Activated naive CD8-positive, alpha-beta T cell treated with anti-CD3 and anti-CD28 coated beads, Interleukin-2, amount 50 U/mL, for 16 hours (primary cell): Measurements from ENCODE around the gene EFS.
"Not testable (repeated sequence)": the region's sequence is repeated elsewhere in the genome, so short reads cannot be mapped to it uniquely, and the experiment has no call there.

Experiments used
- DNase-seq: peaks from one replicate; pipeline ENCODE4 v3.0.0-alpha.2; 2020; ENCODE audit warnings: low read depth, low spot score

Gene EFS

GRCh38 chr14:23326491-23327332 is 38.3 kb downstream of the EFS start:
- no peak for DNase-seq

- not testable (repeated sequence) for DNase-seq
Measured at GRCh38 chr14:23325746-23326145, 39.2 kb downstream of the EFS start.

GRCh38 chr14:23324993-23325392 is 40.0 kb downstream of the EFS start:
- DNase-seq: no peak

GRCh38 chr14:23324455-23324846 is 40.5 kb downstream of the EFS start:
- DNase-seq: no peak

GRCh38 chr14:23323838-23324454 is 41.0 kb downstream of the EFS start:
- no peak for DNase-seq

GRCh38 chr14:23322568-23323517 is 42.1 kb downstream of the EFS start:
- no peak for DNase-seq

- DNase-seq: no peak
Measured at GRCh38 chr14:23321572-23322547, 43.1 kb downstream of the EFS start.

- DNase-seq: peak; percentile 95
Measured at GRCh38 chr14:23320584-23321571, 44.1 kb downstream of the EFS start, which contains the start of gene PABPN1. TSS of gene PABPN1 (plus strand) at chr14:23321457. CDS start at chr14:23321470, 13 bp downstream.

- DNase-seq: no peak
Measured at GRCh38 chr14:23319746-23320583, 45.0 kb downstream of the EFS start.

- no peak for DNase-seq
Measured at GRCh38 chr14:23316300-23316699, 48.7 kb downstream of the EFS start.

GRCh38 chr14:23310546-23310945 is 54.4 kb downstream of the EFS start:
- DNase-seq: no peak

GRCh38 chr14:23308721-23309445 is 56.1 kb downstream of the EFS start:
- no peak for DNase-seq

- no peak for DNase-seq
Measured at GRCh38 chr14:23307687-23308644, 57.0 kb downstream of the EFS start.

- no peak for DNase-seq
Measured at GRCh38 chr14:23307146-23307530, 57.8 kb downstream of the EFS start.

- DNase-seq: no peak
Measured at GRCh38 chr14:23306412-23307145, 58.4 kb downstream of the EFS start, which contains the start of gene BCL2L2. TSS of gene BCL2L2 (plus strand) at chr14:23306833. CDS start at chr14:23307768, 935 bp downstream.
